Activated gamma-delta T cell (primary cell): Measurements from ENCODE around the gene WDR48.

Experiments used
- DNase-seq: peaks from one replicate; lab custom pipeline; 2025; lab: John Stamatoyannopoulos, UW

WDR48 gene

GRCh38 chr3:39121621-39122020, 69.8 kb downstream of the WDR48 start:
- DNase-seq, result no peak

- DNase-seq, result no peak
Observed at GRCh38 chr3:39122813-39123212, 71.0 kb downstream of the WDR48 start.

GRCh38 chr3:39124876-39125840, 73.3 kb downstream of the WDR48 start:
- DNase-seq, result no peak

- DNase-seq, result no peak
Observed at GRCh38 chr3:39125841-39126500, 74.2 kb downstream of the WDR48 start.

- DNase-seq, result no peak
Observed at GRCh38 chr3:39126532-39127071, 74.8 kb downstream of the WDR48 start.

GRCh38 chr3:39127269-39127907, 75.6 kb downstream of the WDR48 start:
- no peak for DNase-seq

- no peak for DNase-seq
Observed at GRCh38 chr3:39127908-39128304, 76.1 kb downstream of the WDR48 start.

- DNase-seq, result no peak
Observed at GRCh38 chr3:39128951-39129350, 77.1 kb downstream of the WDR48 start.

GRCh38 chr3:39130026-39130425, 78.2 kb downstream of the WDR48 start:
- no peak for DNase-seq

GRCh38 chr3:39130693-39131265, 79.0 kb downstream of the WDR48 start:
- no peak for DNase-seq

GRCh38 chr3:39132096-39133092, 80.6 kb downstream of the WDR48 start:
- DNase-seq, result no peak

GRCh38 chr3:39133093-39133490, 81.3 kb downstream of the WDR48 start:
- DNase-seq, result no peak

GRCh38 chr3:39133822-39134221, 82.0 kb downstream of the WDR48 start:
- no peak for DNase-seq

- no peak for DNase-seq
Observed at GRCh38 chr3:39134305-39134704, 82.5 kb downstream of the WDR48 start.

- no peak for DNase-seq
Observed at GRCh38 chr3:39135170-39135805, 83.5 kb downstream of the WDR48 start.

- no peak for DNase-seq
Observed at GRCh38 chr3:39136533-39137434, 85.0 kb downstream of the WDR48 start.

- DNase-seq, result no peak
Observed at GRCh38 chr3:39137435-39137936, 85.7 kb downstream of the WDR48 start.

GRCh38 chr3:39137991-39138803, 86.4 kb downstream of the WDR48 start:
- no peak for DNase-seq
